Tibial artery (tissue), 4 donors: ENCODE results near the gene TACR1.

Experiments used
- DNase-seq, 2 donors: peaks; one replicate each; pipeline ENCODE4 v3.0.0-alpha.2; 2019
- H3K27ac ChIP-seq, 2 donors: fragments of 200-600 bp; sonication (generic) in 1 of 2; 1 replicate in 1 of 2; 2 replicates in 1 of 2; pipeline ENCODE4 v1.5.1; 2018 to 2019; ENCODE audit warnings: mild to moderate bottlenecking in 1 of 2
- H3K27me3 ChIP-seq, 2 donors: fragments of 200-600 bp; sonication (generic) in 1 of 2; one replicate each; pipeline versions ENCODE4 v1.5.1 to v1.6.0; 2016 to 2019
- H3K36me3 ChIP-seq, 3 donors: fragments of 200-600 bp; sonication (generic) in 2 of 3; one replicate each; pipeline ENCODE4 v1.5.1; 2016 to 2019; ENCODE audit warnings: mild to moderate bottlenecking in 2 of 3
- H3K4me1 ChIP-seq, 4 donors: fragments of 200-600 bp; sonication (generic) in 2 of 4; 1 replicate in 3 of 4; 2 replicates in 1 of 4; pipeline ENCODE4 v1.5.1; 2016 to 2019
- H3K4me3 ChIP-seq, 2 donors: fragments of 200-600 bp; sonication (generic) in 1 of 2; 1 replicate in 1 of 2; 2 replicates in 1 of 2; pipeline ENCODE4 v1.5.1; 2018 to 2019; ENCODE audit warnings: mild to moderate bottlenecking in 2 of 2
- H3K9me3 ChIP-seq, 3 donors: fragments of 200-600 bp; sonication (generic) in 1 of 3; one replicate each; pipeline ENCODE4 v1.5.1; 2016 to 2019
- intact Hi-C: fragments of 100-400 bp; cut with DNase I; formaldehyde crosslinking; loops from one replicate; pipeline ENCODE4 v1.15.0; 2023; ENCODE audit warnings: low total_unique reads
- TF ChIP-seq, protein P1 (sequence below), 2 experiments: fragments of 200-600 bp in 1 of 2; fragments of 450-650 bp in 1 of 2; IDR thresholded peaks; one replicate each; pipeline ENCODE4 v1.5.1; 2017 to 2019; ENCODE audit warnings: antibody characterized with exemption in 2 of 2, mild to moderate bottlenecking in 1 of 2, moderate library complexity in 1 of 2

TACR1 gene

DNA sequence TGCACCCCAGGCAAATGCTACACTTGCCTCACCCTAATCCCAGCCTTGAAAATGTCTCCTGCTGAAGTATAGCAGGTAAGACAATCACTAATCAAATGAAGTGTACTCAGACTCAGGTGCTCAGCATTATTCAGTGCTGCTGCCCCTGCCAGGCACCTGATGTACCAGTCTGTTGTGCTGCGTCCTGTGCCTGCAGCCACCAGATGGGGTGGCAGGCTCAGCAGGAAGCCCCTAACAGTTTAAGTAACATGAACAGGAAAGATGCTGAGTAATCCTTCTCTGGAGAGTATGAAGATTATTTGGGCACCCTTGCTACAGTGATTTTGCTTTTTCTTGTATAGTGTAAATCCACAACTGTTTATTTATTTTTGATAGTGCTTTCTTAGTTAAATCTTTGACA, 69.1 kb downstream of the TACR1 start:
- intact Hi-C loops = no loop called here
- Histone ChIP-seq H3K36me3 (no peaks in the 10 kb centered on the region), H3K9me3 (peaks cover 0 to 6% (median 0%) of the 10 kb centered on the region in 3 donors), H3K27ac (no peak overlapping the region), H3K4me3 (no peak overlapping the region), H3K27me3 (no peaks in the 10 kb centered on the region), H3K4me1 (peaks cover 0 to 15% (median 3%) of the 10 kb centered on the region in 4 donors)
- TF ChIP-seq, protein P1, sequence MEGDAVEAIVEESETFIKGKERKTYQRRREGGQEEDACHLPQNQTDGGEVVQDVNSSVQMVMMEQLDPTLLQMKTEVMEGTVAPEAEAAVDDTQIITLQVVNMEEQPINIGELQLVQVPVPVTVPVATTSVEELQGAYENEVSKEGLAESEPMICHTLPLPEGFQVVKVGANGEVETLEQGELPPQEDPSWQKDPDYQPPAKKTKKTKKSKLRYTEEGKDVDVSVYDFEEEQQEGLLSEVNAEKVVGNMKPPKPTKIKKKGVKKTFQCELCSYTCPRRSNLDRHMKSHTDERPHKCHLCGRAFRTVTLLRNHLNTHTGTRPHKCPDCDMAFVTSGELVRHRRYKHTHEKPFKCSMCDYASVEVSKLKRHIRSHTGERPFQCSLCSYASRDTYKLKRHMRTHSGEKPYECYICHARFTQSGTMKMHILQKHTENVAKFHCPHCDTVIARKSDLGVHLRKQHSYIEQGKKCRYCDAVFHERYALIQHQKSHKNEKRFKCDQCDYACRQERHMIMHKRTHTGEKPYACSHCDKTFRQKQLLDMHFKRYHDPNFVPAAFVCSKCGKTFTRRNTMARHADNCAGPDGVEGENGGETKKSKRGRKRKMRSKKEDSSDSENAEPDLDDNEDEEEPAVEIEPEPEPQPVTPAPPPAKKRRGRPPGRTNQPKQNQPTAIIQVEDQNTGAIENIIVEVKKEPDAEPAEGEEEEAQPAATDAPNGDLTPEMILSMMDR (IDR thresholded peaks at IDR 0.05) = peak in 1 of 2 experiments; percentile 24
- DNase-seq = no peak

DNA sequence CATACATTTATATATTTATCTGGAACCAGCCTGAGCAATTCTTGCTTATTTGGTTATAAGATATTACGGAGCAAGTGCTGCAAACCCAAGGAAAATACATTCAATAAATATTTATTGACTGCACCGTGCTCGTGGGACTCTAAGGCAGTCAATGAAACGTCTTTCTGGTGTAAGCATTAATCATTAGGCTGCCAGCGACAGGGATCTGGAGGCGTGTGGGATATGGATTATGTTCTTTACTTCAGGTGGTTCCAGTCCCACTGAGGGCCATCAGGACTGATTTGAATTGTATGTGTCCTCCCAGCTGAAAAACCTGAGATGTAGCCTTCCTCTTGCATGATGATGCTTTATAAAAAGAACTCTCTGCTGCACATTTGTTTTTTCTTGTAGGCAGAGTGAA, 75.4 kb downstream of the TACR1 start:
- intact Hi-C loops = no loop called here
- H3K27ac ChIP-seq = no peak overlapping the region
- H3K9me3 ChIP-seq = peaks cover 0 to 6% (median 0%) of the 10 kb centered on the region in 3 donors
- H3K27me3 ChIP-seq = no peaks in the 10 kb centered on the region
- H3K36me3 ChIP-seq = no peaks in the 10 kb centered on the region
- TF ChIP-seq, protein P1 (IDR thresholded peaks at IDR 0.05) = no peak
- no peak for DNase-seq
- H3K4me1 ChIP-seq = no peaks in the 10 kb centered on the region
- no peak overlapping the region for H3K4me3 ChIP-seq

DNA sequence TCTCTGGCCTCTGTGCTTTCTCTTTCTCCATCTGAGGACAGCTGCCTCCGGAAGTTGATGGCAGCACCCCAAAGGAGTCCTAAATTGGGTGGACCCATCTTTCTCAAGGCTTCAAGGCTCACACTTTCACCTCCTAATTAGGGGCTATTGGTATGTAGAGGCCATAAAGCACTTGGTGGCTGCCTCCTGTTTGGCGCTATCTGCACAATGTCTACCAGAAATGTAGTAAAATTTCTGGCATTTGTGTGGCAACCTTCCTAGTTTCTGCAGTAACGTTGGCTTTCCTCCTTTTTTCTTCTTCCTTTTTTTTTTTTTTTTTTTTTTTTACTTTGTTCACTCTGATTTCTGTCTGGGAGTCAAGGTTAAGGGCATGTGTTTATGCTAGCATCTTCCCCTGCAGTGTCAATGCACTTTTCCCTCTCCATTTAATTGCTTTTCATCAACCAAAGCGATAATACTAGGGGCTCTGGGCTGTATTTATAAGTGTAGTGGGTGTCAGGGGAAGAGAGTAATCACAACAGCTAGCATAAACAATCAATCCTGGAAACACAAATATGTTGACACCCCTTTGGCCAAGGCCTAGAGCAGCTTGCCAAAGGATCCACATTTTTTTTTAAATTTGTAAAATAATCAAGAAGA, 86.0 kb downstream of the TACR1 start:
- H3K9me3 ChIP-seq = no peaks in the 10 kb centered on the region
- DNase-seq = no peak
- no peak overlapping the region for H3K4me3 ChIP-seq
- H3K4me1 ChIP-seq = no peaks in the 10 kb centered on the region
- no peaks in the 10 kb centered on the region for H3K36me3 ChIP-seq
- TF ChIP-seq, protein P1 (IDR thresholded peaks at IDR 0.05) = no peak
- no peaks in the 10 kb centered on the region for H3K27me3 ChIP-seq
- no peak overlapping the region for H3K27ac ChIP-seq
- intact Hi-C loops = no loop called here

DNA sequence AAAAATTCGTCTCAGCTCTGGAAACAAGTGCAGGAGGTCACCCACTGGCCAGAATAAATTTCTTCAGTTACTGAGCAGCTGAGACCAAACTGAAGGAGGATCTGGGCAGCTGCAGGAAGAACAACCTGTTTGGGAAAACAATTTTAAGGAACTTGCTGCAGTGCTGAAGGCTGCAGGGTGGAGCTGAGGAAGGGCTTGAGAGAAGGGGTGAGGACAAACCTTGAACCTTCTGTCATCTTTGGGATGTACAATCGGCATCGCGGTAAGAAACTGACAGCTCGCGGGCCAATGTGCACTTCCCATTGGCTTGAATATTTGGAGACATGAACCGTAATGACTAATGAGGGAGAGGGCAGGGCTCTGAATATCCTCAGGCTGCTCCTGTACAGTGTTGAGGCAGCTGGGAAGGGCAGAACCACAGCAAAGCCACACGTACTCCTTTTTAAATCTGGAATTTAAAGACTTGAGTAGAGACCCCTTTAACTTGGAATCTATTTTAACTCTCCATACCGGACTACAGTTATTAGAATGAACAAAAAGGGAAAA, 90.3 kb downstream of the TACR1 start:
- Histone ChIP-seq H3K9me3 (peaks cover 0 to under 1% (median 0%) of the 10 kb centered on the region in 3 donors), H3K4me3 (no peak overlapping the region), H3K27me3 (no peaks in the 10 kb centered on the region), H3K36me3 (no peaks in the 10 kb centered on the region), H3K27ac (no peak overlapping the region), H3K4me1 (no peaks in the 10 kb centered on the region)
- no peak for DNase-seq
- TF ChIP-seq, protein P1 (IDR thresholded peaks at IDR 0.05) = no peak
- intact Hi-C loops = no loop called here

DNA sequence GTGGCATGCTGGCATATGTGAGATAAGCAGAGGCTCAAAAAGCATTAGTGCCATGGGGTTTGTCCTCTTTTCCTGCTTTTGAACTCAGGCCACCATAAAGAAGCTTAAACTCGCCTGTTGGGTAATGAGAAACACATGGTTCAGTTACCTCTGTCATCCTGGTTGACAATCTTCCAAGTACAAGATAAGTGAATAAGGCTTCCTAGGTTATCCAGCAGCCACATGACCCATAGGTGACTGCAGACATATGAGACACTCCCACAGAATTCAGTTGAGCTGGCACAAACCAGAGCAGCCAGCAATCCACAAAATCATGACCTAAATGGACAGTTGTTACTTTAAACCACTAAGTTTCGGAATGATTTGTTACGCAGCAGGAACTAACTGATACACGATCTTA, 97.3 kb downstream of the TACR1 start:
- TF ChIP-seq, protein P1 (IDR thresholded peaks at IDR 0.05) = no peak
- no peak for DNase-seq

More for the DNA sequence above, 97.3 kb downstream of the TACR1 start:
- no peaks in the 10 kb centered on the region for H3K4me1 ChIP-seq
- intact Hi-C loops = no loop called here
- no peaks in the 10 kb centered on the region for H3K27me3 ChIP-seq
- no peak overlapping the region for H3K27ac ChIP-seq
- peaks cover 0 to 5% (median 0%) of the 10 kb centered on the region in 3 donors for H3K9me3 ChIP-seq
- H3K36me3 ChIP-seq = no peaks in the 10 kb centered on the region
- no peak overlapping the region for H3K4me3 ChIP-seq
